HepG2 (cell line): ENCODE results near the gene TRIM8. TPM values are rescaled to one million over a fixed set of nuclear protein-coding genes. Genes with fewer than 3 reads are reported as not detected.

Experiments
- HDAC1 ChIP-seq: sonication (generic); formaldehyde crosslinking; IDR thresholded peaks from 2 replicates; pipeline ENCODE4 v1.5.1; 2020; ENCODE audit warnings: mild to moderate bottlenecking, missing genetic modification reagents
- KAT2B ChIP-seq: fragments of 150-350 bp; IDR thresholded peaks from 2 replicates; pipeline ENCODE4 v1.6.1; 2014; ENCODE audit warnings: low read depth, low read length, borderline replicate concordance
- MAFG ChIP-seq: sonication (generic); formaldehyde crosslinking; IDR thresholded peaks from 2 replicates; pipeline ENCODE4 v1.5.1; 2020; ENCODE audit warnings: mild to moderate bottlenecking, missing genetic modification reagents
- NFIC ChIP-seq: IDR thresholded peaks from 2 replicates; pipeline ENCODE4 v1.6.1; 2012; ENCODE audit warnings: mild to moderate bottlenecking, low read length, inconsistent platforms
- NONO ChIP-seq, 2 experiments: fragments of 450-650 bp in 1 of 2; sonication (generic) in 1 of 2; formaldehyde crosslinking in 1 of 2; IDR thresholded peaks in 1 of 2; conservative IDR thresholded peaks in 1 of 2; 2 replicates each; pipeline versions ENCODE4 v1.6.1 to v1.8.0; 2017 to 2022; ENCODE audit warnings: mild to moderate bottlenecking in 1 of 2, missing genetic modification reagents in 1 of 2, moderate library complexity in 1 of 2
- PCBP1 ChIP-seq: fragments of 200-400 bp; formaldehyde crosslinking; IDR thresholded peaks from 2 replicates; pipeline ENCODE4 v1.6.1; 2017; ENCODE audit warnings: mild to moderate bottlenecking, low read depth, low read length, borderline replicate concordance
- PITX1 ChIP-seq: sonication (generic); formaldehyde crosslinking; IDR thresholded peaks from 2 replicates; pipeline ENCODE4 v1.5.1; 2020; ENCODE audit warnings: mild to moderate bottlenecking, missing genetic modification reagents
- PPARG ChIP-seq: conservative IDR thresholded peaks from 2 replicates; pipeline ENCODE4 v1.6.1; 2016; ENCODE audit warnings: missing biosample characterization, missing genetic modification reagents
- RBM22 ChIP-seq: fragments of 200-400 bp; formaldehyde crosslinking; optimal IDR thresholded peaks from 2 replicates; pipeline ENCODE3; 2017; ENCODE audit warnings: mild to moderate bottlenecking, low read length, moderate library complexity
- RBM39 ChIP-seq: fragments of 200-400 bp; formaldehyde crosslinking; IDR thresholded peaks from one replicate; pipeline ENCODE4 v1.6.1; 2018; ENCODE audit warnings: antibody characterized with exemption, mild to moderate bottlenecking, low read depth, low read length; ENCODE audit not compliant: poor library complexity, severe bottlenecking
- RXRB ChIP-seq: IDR thresholded peaks from 2 replicates; pipeline ENCODE4 v1.6.1; 2016; ENCODE audit warnings: borderline replicate concordance, missing genetic modification reagents, missing compliant biosample characterization
- SSRP1 ChIP-seq: IDR thresholded peaks from 2 replicates; pipeline ENCODE4 v1.6.1; 2016; ENCODE audit warnings: control low read depth
- ZNF17 ChIP-seq: sonication (generic); formaldehyde crosslinking; IDR thresholded peaks from 2 replicates; pipeline ENCODE4 v1.5.0; 2020; ENCODE audit warnings: mild to moderate bottlenecking, missing genetic modification reagents
- ZNF232 ChIP-seq: sonication (generic); formaldehyde crosslinking; IDR thresholded peaks from 2 replicates; pipeline ENCODE4 v1.4.0; 2020; ENCODE audit warnings: missing genetic modification reagents, borderline replicate concordance
- ZNF543 ChIP-seq: sonication (generic); formaldehyde crosslinking; IDR thresholded peaks from 2 replicates; pipeline ENCODE4 v1.4.0; 2020; ENCODE audit warnings: mild to moderate bottlenecking, missing genetic modification reagents
- ZNF792 ChIP-seq: IDR thresholded peaks from 2 replicates; pipeline ENCODE4 v1.6.1; 2016
- ZNF850 ChIP-seq: sonication (generic); formaldehyde crosslinking; conservative IDR thresholded peaks from 2 replicates; pipeline ENCODE4 v1.9.0; 2021; ENCODE audit warnings: mild to moderate bottlenecking, missing genetic modification reagents
- ZSCAN20 ChIP-seq: sonication (generic); formaldehyde crosslinking; IDR thresholded peaks from 2 replicates; pipeline ENCODE4 v1.4.0; 2020; ENCODE audit warnings: missing genetic modification reagents, mild to moderate bottlenecking, borderline replicate concordance
- polyA plus RNA-seq, 8 experiments: library from polyadenylated mRNA; depleted of rRNA in 3 of 8; stranded (reverse) in 7 of 8; unstranded in 1 of 8; fragments of >200 nt; fragmentation: Illumina TruSeq in 4 of 8; extraction: Trizol in 4 of 8; gene quantifications; 2 replicates each; pipeline versions ENCODE4 v1.2.1 to v1.2.3, GENCODE V29; 2011 to 2016; ENCODE audit warnings: low read depth in 4 of 8, missing spikeins in 1 of 8, mixed read lengths in 1 of 8; ENCODE audit not compliant: insufficient read depth in 1 of 8
- total RNA-seq, 5 experiments: library from RNA; depleted of rRNA; stranded (reverse); fragments of >200 nt; fragmentation: Illumina TruSeq; extraction: Trizol; gene quantifications; 2 replicates each; pipeline ENCODE4 v1.2.3, GENCODE V29; 2016; ENCODE audit warnings: low read depth in 1 of 5
- TF ChIP-seq, protein P1 (sequence below): sonication (generic); formaldehyde crosslinking; IDR thresholded peaks from 2 replicates; pipeline ENCODE4 v1.4.0; 2020; ENCODE audit warnings: missing genetic modification reagents, mild to moderate bottlenecking, borderline replicate concordance
- TF ChIP-seq, protein P2 (sequence below): sonication (generic); formaldehyde crosslinking; IDR thresholded peaks from 2 replicates; pipeline ENCODE4 v1.4.0; 2020; ENCODE audit warnings: mild to moderate bottlenecking, missing genetic modification reagents
- TF ChIP-seq, protein P3 (sequence below): sonication (generic); formaldehyde crosslinking; IDR thresholded peaks from 2 replicates; pipeline ENCODE4 v1.4.0; 2020; ENCODE audit warnings: missing genetic modification reagents, borderline replicate concordance

The TRIM8 gene
- total and polyA plus RNA-seq, 2 of the 13 experiments (the other 11 are each of a cell fraction or from before 2014, with no cell fraction given), result 38.9 to 66.5 TPM

DNA sequence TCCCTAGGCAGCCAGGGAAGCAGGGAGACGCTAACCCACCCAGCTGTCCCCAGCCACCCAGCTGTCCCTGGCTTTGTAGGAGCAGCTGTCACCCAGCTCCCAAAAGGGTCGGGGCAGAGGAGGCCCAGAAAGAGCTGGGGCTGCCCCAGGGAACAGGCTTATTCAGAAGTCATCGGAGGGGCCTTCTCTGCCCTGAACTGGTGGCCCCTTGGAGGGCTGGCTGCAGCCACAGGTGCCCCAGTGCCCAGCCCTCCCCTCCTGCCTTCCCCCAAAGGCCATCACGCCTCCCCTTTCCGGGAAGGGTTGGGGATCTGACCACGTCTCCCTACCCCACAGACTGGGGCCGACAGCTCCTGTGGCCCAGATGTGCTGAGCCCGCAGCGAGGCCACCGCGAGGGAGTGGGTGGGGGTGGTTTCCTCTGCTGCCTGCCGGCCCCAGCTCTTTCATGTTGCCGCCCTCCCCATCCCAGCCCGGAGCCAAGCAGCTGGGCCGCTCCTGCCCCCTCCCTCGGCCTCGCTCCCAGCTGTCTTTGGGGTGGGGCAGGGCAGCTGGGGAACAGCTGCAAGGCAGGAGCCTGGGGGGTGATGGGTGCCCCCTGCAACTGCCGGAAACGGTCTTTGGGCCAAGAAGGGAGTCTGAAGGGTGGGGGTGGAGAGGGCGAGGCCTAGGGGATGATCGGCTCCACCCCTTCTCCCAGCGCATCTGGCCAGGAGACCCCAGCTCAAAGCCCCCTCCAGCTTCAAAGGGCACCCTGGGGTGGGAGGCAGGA is 16.8 kb downstream of the TRIM8 start (continued):
- TF ChIP-seq NONO (IDR thresholded peaks at IDR 0.05), result no peak
- peak; percentile 84 for TF ChIP-seq NONO (CRISPR knock-in tag; conservative IDR thresholded peaks at IDR 0.05)
- TF ChIP-seq HDAC1 (CRISPR knock-in tag), result peak; percentile 67
- no peak for TF ChIP-seq PPARG (CRISPR knock-in tag)
- TF ChIP-seq, protein P1, sequence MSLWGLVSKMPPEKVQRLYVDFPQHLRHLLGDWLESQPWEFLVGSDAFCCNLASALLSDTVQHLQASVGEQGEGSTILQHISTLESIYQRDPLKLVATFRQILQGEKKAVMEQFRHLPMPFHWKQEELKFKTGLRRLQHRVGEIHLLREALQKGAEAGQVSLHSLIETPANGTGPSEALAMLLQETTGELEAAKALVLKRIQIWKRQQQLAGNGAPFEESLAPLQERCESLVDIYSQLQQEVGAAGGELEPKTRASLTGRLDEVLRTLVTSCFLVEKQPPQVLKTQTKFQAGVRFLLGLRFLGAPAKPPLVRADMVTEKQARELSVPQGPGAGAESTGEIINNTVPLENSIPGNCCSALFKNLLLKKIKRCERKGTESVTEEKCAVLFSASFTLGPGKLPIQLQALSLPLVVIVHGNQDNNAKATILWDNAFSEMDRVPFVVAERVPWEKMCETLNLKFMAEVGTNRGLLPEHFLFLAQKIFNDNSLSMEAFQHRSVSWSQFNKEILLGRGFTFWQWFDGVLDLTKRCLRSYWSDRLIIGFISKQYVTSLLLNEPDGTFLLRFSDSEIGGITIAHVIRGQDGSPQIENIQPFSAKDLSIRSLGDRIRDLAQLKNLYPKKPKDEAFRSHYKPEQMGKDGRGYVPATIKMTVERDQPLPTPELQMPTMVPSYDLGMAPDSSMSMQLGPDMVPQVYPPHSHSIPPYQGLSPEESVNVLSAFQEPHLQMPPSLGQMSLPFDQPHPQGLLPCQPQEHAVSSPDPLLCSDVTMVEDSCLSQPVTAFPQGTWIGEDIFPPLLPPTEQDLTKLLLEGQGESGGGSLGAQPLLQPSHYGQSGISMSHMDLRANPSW (CRISPR knock-in tag), result no peak
- TF ChIP-seq RBM39, result no peak
- TF ChIP-seq ZNF17 (CRISPR knock-in tag), result no peak
- TF ChIP-seq ZNF543, result peak; percentile 58; the same call in 1 of the 2 replicates
- TF ChIP-seq ZNF792, result peak; percentile 78; the same call in 1 of the 2 replicates
- no peak for TF ChIP-seq NFIC
- peak; percentile 48; the same call in 1 of the 2 replicates for TF ChIP-seq PITX1
- TF ChIP-seq ZNF232 (CRISPR knock-in tag), result no peak
- peak; percentile 58; the same call in 1 of the 2 replicates for TF ChIP-seq RXRB
- TF ChIP-seq KAT2B, result no peak
- TF ChIP-seq ZNF850 (CRISPR knock-in tag), result no peak
- no peak for TF ChIP-seq SSRP1 (CRISPR knock-in tag)
- TF ChIP-seq PCBP1, result peak; percentile 90; the same call in 1 of the 2 replicates
- no peak for TF ChIP-seq MAFG (CRISPR knock-in tag)
- TF ChIP-seq ZSCAN20 (CRISPR knock-in tag), result no peak
- TF ChIP-seq, protein P2, sequence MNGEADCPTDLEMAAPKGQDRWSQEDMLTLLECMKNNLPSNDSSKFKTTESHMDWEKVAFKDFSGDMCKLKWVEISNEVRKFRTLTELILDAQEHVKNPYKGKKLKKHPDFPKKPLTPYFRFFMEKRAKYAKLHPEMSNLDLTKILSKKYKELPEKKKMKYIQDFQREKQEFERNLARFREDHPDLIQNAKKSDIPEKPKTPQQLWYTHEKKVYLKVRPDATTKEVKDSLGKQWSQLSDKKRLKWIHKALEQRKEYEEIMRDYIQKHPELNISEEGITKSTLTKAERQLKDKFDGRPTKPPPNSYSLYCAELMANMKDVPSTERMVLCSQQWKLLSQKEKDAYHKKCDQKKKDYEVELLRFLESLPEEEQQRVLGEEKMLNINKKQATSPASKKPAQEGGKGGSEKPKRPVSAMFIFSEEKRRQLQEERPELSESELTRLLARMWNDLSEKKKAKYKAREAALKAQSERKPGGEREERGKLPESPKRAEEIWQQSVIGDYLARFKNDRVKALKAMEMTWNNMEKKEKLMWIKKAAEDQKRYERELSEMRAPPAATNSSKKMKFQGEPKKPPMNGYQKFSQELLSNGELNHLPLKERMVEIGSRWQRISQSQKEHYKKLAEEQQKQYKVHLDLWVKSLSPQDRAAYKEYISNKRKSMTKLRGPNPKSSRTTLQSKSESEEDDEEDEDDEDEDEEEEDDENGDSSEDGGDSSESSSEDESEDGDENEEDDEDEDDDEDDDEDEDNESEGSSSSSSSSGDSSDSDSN (CRISPR knock-in tag), result peak; percentile 83
- TF ChIP-seq, protein P3, sequence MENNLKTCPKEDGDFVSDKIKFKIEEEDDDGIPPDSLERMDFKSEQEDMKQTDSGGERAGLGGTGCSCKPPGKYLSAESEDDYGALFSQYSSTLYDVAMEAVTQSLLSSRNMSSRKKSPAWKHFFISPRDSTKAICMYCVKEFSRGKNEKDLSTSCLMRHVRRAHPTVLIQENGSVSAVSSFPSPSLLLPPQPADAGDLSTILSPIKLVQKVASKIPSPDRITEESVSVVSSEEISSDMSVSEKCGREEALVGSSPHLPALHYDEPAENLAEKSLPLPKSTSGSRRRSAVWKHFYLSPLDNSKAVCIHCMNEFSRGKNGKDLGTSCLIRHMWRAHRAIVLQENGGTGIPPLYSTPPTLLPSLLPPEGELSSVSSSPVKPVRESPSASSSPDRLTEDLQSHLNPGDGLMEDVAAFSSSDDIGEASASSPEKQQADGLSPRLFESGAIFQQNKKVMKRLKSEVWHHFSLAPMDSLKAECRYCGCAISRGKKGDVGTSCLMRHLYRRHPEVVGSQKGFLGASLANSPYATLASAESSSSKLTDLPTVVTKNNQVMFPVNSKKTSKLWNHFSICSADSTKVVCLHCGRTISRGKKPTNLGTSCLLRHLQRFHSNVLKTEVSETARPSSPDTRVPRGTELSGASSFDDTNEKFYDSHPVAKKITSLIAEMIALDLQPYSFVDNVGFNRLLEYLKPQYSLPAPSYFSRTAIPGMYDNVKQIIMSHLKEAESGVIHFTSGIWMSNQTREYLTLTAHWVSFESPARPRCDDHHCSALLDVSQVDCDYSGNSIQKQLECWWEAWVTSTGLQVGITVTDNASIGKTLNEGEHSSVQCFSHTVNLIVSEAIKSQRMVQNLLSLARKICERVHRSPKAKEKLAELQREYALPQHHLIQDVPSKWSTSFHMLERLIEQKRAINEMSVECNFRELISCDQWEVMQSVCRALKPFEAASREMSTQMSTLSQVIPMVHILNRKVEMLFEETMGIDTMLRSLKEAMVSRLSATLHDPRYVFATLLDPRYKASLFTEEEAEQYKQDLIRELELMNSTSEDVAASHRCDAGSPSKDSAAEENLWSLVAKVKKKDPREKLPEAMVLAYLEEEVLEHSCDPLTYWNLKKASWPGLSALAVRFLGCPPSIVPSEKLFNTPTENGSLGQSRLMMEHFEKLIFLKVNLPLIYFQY, result peak; percentile 88
- TF ChIP-seq RBM22, result no peak
